Tibial nerve (tissue), 3 donors: ENCODE data around the gene RABGGTB.
"Not testable (repeated sequence)": the region's sequence is repeated elsewhere in the genome, so short reads cannot be mapped to it uniquely, and the experiment has no call there.

ENCODE experiments used
- POLR2A ChIP-seq, 2 donors: fragments of 450-650 bp; IDR thresholded peaks; one replicate each; pipeline ENCODE4 v1.6.1; 2017; ENCODE audit warnings: antibody characterized with exemption in 2 of 2, mild to moderate bottlenecking in 2 of 2, moderate library complexity in 2 of 2
- TF ChIP-seq, protein P1 (sequence below), 5 experiments: fragments of 200-600 bp in 3 of 5; fragments of 450-650 bp in 2 of 5; sonication (generic) in 3 of 5; IDR thresholded peaks; one replicate each; pipeline ENCODE4 v1.5.1; 2016 to 2019; ENCODE audit warnings: antibody characterized with exemption in 5 of 5, mild to moderate bottlenecking in 3 of 5, moderate library complexity in 2 of 5

DNA sequence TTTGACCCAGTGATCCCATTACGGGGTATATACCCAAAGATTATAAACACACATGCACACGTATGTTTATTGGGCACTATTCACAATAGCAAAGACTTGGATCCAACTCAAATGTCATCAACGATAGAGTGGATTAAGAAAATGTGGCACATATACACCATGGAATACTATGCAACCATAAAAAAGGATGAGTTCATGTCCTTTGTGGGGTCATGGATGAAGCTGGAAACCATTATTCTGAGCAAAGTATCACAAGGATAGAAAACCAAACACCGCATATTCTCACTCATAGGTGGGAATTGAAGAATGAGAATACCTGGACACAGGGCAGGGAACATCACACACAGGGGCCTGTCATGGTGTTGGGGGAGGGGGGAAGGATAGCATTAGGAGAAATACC, 2.1 kb upstream of the RABGGTB start:
- TF ChIP-seq, protein P1, sequence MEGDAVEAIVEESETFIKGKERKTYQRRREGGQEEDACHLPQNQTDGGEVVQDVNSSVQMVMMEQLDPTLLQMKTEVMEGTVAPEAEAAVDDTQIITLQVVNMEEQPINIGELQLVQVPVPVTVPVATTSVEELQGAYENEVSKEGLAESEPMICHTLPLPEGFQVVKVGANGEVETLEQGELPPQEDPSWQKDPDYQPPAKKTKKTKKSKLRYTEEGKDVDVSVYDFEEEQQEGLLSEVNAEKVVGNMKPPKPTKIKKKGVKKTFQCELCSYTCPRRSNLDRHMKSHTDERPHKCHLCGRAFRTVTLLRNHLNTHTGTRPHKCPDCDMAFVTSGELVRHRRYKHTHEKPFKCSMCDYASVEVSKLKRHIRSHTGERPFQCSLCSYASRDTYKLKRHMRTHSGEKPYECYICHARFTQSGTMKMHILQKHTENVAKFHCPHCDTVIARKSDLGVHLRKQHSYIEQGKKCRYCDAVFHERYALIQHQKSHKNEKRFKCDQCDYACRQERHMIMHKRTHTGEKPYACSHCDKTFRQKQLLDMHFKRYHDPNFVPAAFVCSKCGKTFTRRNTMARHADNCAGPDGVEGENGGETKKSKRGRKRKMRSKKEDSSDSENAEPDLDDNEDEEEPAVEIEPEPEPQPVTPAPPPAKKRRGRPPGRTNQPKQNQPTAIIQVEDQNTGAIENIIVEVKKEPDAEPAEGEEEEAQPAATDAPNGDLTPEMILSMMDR (IDR thresholded peaks at IDR 0.05) = not testable (repeated sequence)
- TF ChIP-seq POLR2A (IDR thresholded peaks at IDR 0.05) = not testable (repeated sequence)
